HEK293 (cell line): ENCODE measurements around the gene DNAH6.

Experiments
- CTCF ChIA-PET: fragments of 350-600 bp; formaldehyde crosslinking; extraction: SDS; loops from one replicate; lab custom pipeline; 2021; ENCODE audit warnings: antibody characterized with exemption; lab: Yijun Ruan, JAX
- POLR2A ChIA-PET: fragments of 300-600 bp; formaldehyde crosslinking; extraction: SDS; loops from one replicate; lab custom pipeline; 2020; ENCODE audit warnings: antibody characterized with exemption, inconsistent platforms; lab: Yijun Ruan, JAX
- H3K27ac ChIP-seq: fragments of 200-500 bp; sonication (Bioruptor generic); 2 replicates; pipeline ENCODE4 v1.5.1; 2014; ENCODE audit warnings: low read depth, low read length, control low read depth, inconsistent platforms; ENCODE audit errors: extremely low read depth
- H3K36me3 ChIP-seq, 2 experiments: fragments of 200-500 bp in 1 of 2; sonication (Bioruptor generic) in 1 of 2; 1 replicate in 1 of 2; 2 replicates in 1 of 2; pipeline ENCODE4 v1.5.1; 2014 to 2017; ENCODE audit warnings: inconsistent platforms in 2 of 2, low read length in 2 of 2; ENCODE audit not compliant: control insufficient read depth in 2 of 2, insufficient read depth in 1 of 2
- H3K4me1 ChIP-seq: fragments of 200-500 bp; sonication (Bioruptor generic); 2 replicates; pipeline ENCODE4 v1.5.1; 2014; ENCODE audit warnings: mild to moderate bottlenecking, low read length, inconsistent platforms; ENCODE audit not compliant: control insufficient read depth, insufficient read depth
- H3K4me3 ChIP-seq: 2 replicates; pipeline ENCODE4 v1.5.1; 2011; ENCODE audit warnings: low read depth, mild to moderate bottlenecking, control low read depth, low read length, moderate library complexity
- H3K9me3 ChIP-seq: fragments of 200-500 bp; sonication (Bioruptor generic); 2 replicates; pipeline ENCODE4 v1.5.1; 2014; ENCODE audit warnings: low read depth, low read length, inconsistent platforms; ENCODE audit not compliant: control insufficient read depth, insufficient read depth
- BCL11B ChIP-seq: fragments of 450-650 bp; formaldehyde crosslinking; IDR thresholded peaks from 2 replicates; pipeline ENCODE4 v1.5.1; 2016; ENCODE audit warnings: low read depth, missing biosample characterization, missing genetic modification characterization
- FEZF1 ChIP-seq: fragments of 450-650 bp; formaldehyde crosslinking; IDR thresholded peaks from 2 replicates; pipeline ENCODE4 v1.5.1; 2016; ENCODE audit warnings: missing biosample characterization, missing genetic modification characterization
- GFI1B ChIP-seq: fragments of 450-650 bp; formaldehyde crosslinking; IDR thresholded peaks from 2 replicates; pipeline ENCODE4 v1.5.1; 2016; ENCODE audit warnings: missing biosample characterization, missing genetic modification characterization
- GLIS1 ChIP-seq: fragments of 450-650 bp; formaldehyde crosslinking; IDR thresholded peaks from 2 replicates; pipeline ENCODE4 v1.5.1; 2016; ENCODE audit warnings: missing biosample characterization, missing genetic modification characterization
- KLF10 ChIP-seq: fragments of 450-650 bp; IDR thresholded peaks from 2 replicates; pipeline ENCODE4 v1.5.1; 2018; ENCODE audit warnings: missing biosample characterization, mild to moderate bottlenecking, missing genetic modification characterization
- REPIN1 ChIP-seq: fragments of 450-650 bp; formaldehyde crosslinking; IDR thresholded peaks from 2 replicates; pipeline ENCODE4 v1.5.1; 2017; ENCODE audit warnings: missing biosample characterization, missing genetic modification characterization, low read depth
- SCRT1 ChIP-seq: fragments of 450-650 bp; formaldehyde crosslinking; IDR thresholded peaks from 2 replicates; pipeline ENCODE4 v1.5.1; 2016; ENCODE audit warnings: missing biosample characterization, missing genetic modification characterization, borderline replicate concordance
- SCRT2 ChIP-seq: fragments of 450-650 bp; formaldehyde crosslinking; IDR thresholded peaks from 2 replicates; pipeline ENCODE4 v1.5.1; 2016; ENCODE audit warnings: missing biosample characterization, missing genetic modification characterization
- ZNF140 ChIP-seq: fragments of 450-650 bp; formaldehyde crosslinking; IDR thresholded peaks from 2 replicates; pipeline ENCODE4 v1.5.1; 2016; ENCODE audit warnings: missing biosample characterization, missing genetic modification characterization
- ZNF223 ChIP-seq: fragments of 450-650 bp; formaldehyde crosslinking; IDR thresholded peaks from 2 replicates; pipeline ENCODE4 v1.5.1; 2016; ENCODE audit warnings: missing biosample characterization, missing genetic modification characterization
- ZNF350 ChIP-seq: fragments of 450-650 bp; formaldehyde crosslinking; IDR thresholded peaks from 2 replicates; pipeline ENCODE4 v1.5.0; 2017; ENCODE audit warnings: missing biosample characterization, mild to moderate bottlenecking, missing genetic modification characterization
- ZNF366 ChIP-seq: fragments of 450-650 bp; formaldehyde crosslinking; conservative IDR thresholded peaks from 2 replicates; pipeline ENCODE4 v1.5.1; 2016; ENCODE audit warnings: missing biosample characterization, missing genetic modification characterization
- ZNF404 ChIP-seq: fragments of 450-650 bp; formaldehyde crosslinking; IDR thresholded peaks from 2 replicates; pipeline ENCODE4 v1.5.1; 2017; ENCODE audit warnings: missing biosample characterization, missing genetic modification characterization
- ZNF426 ChIP-seq: fragments of 450-650 bp; formaldehyde crosslinking; IDR thresholded peaks from 2 replicates; pipeline ENCODE4 v1.5.1; 2017; ENCODE audit warnings: missing biosample characterization, missing genetic modification characterization, mild to moderate bottlenecking, inconsistent platforms, moderate library complexity
- ZNF501 ChIP-seq: fragments of 450-650 bp; formaldehyde crosslinking; IDR thresholded peaks from 2 replicates; pipeline ENCODE4 v1.5.1; 2016; ENCODE audit warnings: missing biosample characterization, missing genetic modification characterization
- ZNF521 ChIP-seq: fragments of 450-650 bp; formaldehyde crosslinking; IDR thresholded peaks from 2 replicates; pipeline ENCODE4 v1.5.1; 2017; ENCODE audit warnings: missing biosample characterization, mild to moderate bottlenecking, missing genetic modification characterization
- ZNF529 ChIP-seq: fragments of 450-650 bp; formaldehyde crosslinking; IDR thresholded peaks from 2 replicates; pipeline ENCODE4 v1.5.1; 2017; ENCODE audit warnings: missing genetic modification characterization, missing biosample characterization; ENCODE audit not compliant: insufficient replicate concordance
- ZNF560 ChIP-seq: fragments of 450-650 bp; formaldehyde crosslinking; IDR thresholded peaks from 2 replicates; pipeline ENCODE4 v1.5.1; 2017; ENCODE audit warnings: missing biosample characterization, missing genetic modification characterization, borderline replicate concordance
- ZNF596 ChIP-seq: fragments of 450-650 bp; IDR thresholded peaks from 2 replicates; pipeline ENCODE4 v1.5.0; 2018; ENCODE audit warnings: missing biosample characterization, mild to moderate bottlenecking, missing genetic modification characterization, moderate library complexity
- ZNF664 ChIP-seq: fragments of 450-650 bp; formaldehyde crosslinking; IDR thresholded peaks from 2 replicates; pipeline ENCODE4 v1.5.1; 2016; ENCODE audit warnings: missing biosample characterization, missing genetic modification characterization
- ZNF670 ChIP-seq: fragments of 450-650 bp; formaldehyde crosslinking; IDR thresholded peaks from 2 replicates; pipeline ENCODE4 v1.5.1; 2016; ENCODE audit warnings: missing biosample characterization, missing genetic modification characterization, low read depth
- ZNF747 ChIP-seq: fragments of 450-650 bp; formaldehyde crosslinking; IDR thresholded peaks from 2 replicates; pipeline ENCODE4 v1.5.1; 2016; ENCODE audit warnings: missing biosample characterization, missing genetic modification characterization
- ZNF791 ChIP-seq: fragments of 450-650 bp; formaldehyde crosslinking; IDR thresholded peaks from 2 replicates; pipeline ENCODE4 v1.5.1; 2016; ENCODE audit warnings: missing biosample characterization, missing genetic modification characterization
- TF ChIP-seq, protein P1 (sequence below): IDR thresholded peaks from 2 replicates; pipeline ENCODE4 v1.6.1; 2011; ENCODE audit warnings: mild to moderate bottlenecking, low read depth, low read length, borderline replicate concordance
- TF ChIP-seq, protein P2 (sequence below): sonication (generic); formaldehyde crosslinking; IDR thresholded peaks from 2 replicates; pipeline ENCODE4 v1.8.1; 2022; ENCODE audit warnings: mild to moderate bottlenecking, moderate library complexity, missing genetic modification reagents
- TF ChIP-seq, protein P3 (sequence below): fragments of 450-650 bp; formaldehyde crosslinking; IDR thresholded peaks from 2 replicates; pipeline ENCODE4 v1.5.1; 2016; ENCODE audit warnings: missing biosample characterization, missing genetic modification characterization

The DNAH6 gene

DNA sequence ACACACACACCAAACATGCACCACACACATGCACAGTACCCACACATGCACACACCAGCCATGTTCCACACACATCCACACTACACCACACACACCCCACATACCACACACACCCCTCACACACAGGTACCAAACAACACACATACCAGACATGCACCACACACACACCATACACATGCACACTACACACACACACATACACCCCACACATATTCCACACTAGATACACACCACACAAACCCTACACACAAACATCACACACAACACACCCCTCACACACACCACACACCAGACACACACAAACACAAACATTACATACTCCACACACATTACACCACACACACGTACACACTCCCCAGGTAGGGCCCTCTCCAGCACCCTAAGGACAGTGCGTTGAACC lies 313.4 kb downstream of the DNAH6 start:
- Histone ChIP-seq H3K36me3 (no peaks in the 10 kb centered on the region), H3K27ac (no peak overlapping the region), H3K4me3 (no peak overlapping the region), H3K4me1 (no peaks in the 10 kb centered on the region), H3K9me3 (no peaks in the 10 kb centered on the region)
- TF ChIP-seq ZNF140 (tag by site-specific recombination): 0 out of 2 replicates have a peak, but pooled peaks have one; percentile 11
- TF ChIP-seq GLIS1: no peak
- ChIA-PET CTCF (no interaction called here), POLR2A (no interaction called here)

DNA sequence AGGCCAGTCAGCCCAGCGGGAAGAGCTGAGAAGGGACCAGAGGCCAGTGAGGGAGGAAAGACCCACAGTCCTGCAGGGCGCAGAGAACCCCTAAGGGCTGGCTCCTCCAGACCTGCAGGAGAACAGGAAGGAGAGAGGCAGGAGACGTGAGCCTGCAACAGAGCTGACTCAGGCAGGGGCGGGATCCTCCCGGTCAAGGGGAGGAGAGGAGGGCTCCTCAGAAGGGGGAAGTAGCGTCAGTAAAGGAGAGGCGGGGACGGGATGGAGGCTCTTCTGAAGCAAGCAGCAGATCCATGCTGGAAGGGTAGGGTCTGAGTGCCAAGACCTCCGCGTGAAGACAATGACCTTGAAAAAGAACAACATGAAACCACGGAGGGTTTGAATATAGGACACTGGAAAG lies 313.8 kb downstream of the DNAH6 start:
- ChIA-PET CTCF (no interaction called here), POLR2A (no interaction called here)
- TF ChIP-seq FEZF1 (no peak), ZNF223 (tag by site-specific recombination) (no peak), ZNF521 (tag by site-specific recombination) (no peak), BCL11B (tag by site-specific recombination) (no peak), ZNF664 (tag by site-specific recombination) (no peak), SCRT1 (tag by site-specific recombination) (no peak), GFI1B (tag by site-specific recombination) (no peak), ZNF747 (tag by site-specific recombination) (no peak), ZNF670 (no peak)
- H3K4me3 ChIP-seq: no peak overlapping the region
- H3K9me3 ChIP-seq: no peaks in the 10 kb centered on the region
- H3K4me1 ChIP-seq: no peaks in the 10 kb centered on the region
- H3K27ac ChIP-seq: no peak overlapping the region
- no peaks in the 10 kb centered on the region for H3K36me3 ChIP-seq

DNA sequence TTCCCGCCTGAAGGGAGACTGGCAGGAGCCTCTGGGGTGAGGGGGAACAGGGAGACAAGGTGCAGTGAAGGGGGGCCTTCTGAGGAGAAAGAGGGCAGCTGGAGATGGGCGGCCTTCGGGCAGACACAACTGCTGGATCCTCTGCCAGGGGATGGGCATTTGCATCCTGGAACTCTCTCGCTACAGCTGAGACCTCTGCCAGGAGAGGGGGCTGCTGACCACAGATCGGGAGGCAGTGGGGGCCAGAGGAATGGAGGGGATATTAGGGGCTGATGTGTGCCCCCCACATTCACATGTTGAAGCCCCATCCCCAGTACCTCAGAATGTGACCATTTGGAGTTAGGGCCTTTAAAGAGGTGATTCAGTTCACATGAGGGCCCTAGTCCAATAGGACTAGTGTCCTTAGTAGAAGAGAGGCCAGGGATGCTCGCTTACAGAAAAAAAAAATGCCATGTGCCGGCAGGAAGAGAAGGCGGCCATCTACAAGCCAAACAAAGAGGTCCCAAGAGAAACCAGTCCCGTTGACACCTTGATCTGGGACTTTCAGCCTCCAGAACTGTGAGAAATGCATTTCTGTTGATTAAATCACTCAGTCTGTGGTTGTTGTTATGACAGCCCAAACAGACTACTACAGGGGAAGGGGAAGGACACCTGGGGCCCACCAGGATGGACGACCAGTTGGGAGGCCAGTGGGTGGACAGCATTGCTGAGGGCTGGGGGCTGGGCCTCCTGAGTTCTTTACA lies 314.6 kb downstream of the DNAH6 start:
- Histone ChIP-seq H3K9me3 (no peaks in the 10 kb centered on the region), H3K27ac (no peak overlapping the region), H3K4me3 (no peak overlapping the region), H3K4me1 (no peaks in the 10 kb centered on the region), H3K36me3 (no peaks in the 10 kb centered on the region)
- TF ChIP-seq ZNF426 (tag by site-specific recombination) (no peak), ZNF350 (tag by site-specific recombination) (no peak), ZNF404 (no peak), ZNF529 (tag by site-specific recombination) (no peak), SCRT2 (tag by site-specific recombination) (no peak), ZNF366 (tag by site-specific recombination) (no peak), REPIN1 (tag by site-specific recombination) (no peak), ZNF560 (no peak), KLF10 (no peak), ZNF791 (tag by site-specific recombination) (no peak), FEZF1 (no peak), ZNF501 (tag by site-specific recombination) (no peak), ZNF596 (tag by site-specific recombination) (no peak)
- TF ChIP-seq, protein P1, sequence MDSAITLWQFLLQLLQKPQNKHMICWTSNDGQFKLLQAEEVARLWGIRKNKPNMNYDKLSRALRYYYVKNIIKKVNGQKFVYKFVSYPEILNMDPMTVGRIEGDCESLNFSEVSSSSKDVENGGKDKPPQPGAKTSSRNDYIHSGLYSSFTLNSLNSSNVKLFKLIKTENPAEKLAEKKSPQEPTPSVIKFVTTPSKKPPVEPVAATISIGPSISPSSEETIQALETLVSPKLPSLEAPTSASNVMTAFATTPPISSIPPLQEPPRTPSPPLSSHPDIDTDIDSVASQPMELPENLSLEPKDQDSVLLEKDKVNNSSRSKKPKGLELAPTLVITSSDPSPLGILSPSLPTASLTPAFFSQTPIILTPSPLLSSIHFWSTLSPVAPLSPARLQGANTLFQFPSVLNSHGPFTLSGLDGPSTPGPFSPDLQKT: no peak
- TF ChIP-seq, protein P2, sequence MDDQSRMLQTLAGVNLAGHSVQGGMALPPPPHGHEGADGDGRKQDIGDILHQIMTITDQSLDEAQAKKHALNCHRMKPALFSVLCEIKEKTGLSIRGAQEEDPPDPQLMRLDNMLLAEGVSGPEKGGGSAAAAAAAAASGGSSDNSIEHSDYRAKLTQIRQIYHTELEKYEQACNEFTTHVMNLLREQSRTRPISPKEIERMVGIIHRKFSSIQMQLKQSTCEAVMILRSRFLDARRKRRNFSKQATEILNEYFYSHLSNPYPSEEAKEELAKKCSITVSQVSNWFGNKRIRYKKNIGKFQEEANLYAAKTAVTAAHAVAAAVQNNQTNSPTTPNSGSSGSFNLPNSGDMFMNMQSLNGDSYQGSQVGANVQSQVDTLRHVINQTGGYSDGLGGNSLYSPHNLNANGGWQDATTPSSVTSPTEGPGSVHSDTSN: no peak
- TF ChIP-seq, protein P3, sequence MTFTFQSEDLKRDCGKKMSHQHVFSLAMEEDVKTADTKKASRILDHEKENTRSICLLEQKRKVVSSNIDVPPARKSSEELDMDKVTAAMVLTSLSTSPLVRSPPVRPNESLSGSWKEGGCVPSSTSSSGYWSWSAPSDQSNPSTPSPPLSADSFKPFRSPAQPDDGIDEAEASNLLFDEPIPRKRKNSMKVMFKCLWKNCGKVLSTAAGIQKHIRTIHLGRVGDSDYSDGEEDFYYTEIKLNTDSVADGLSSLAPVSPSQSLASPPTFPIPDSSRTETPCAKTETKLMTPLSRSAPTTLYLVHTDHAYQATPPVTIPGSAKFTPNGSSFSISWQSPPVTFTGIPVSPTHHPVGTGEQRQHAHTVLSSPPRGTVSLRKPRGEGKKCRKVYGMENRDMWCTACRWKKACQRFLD (tag by site-specific recombination): no peak
- ChIA-PET POLR2A (no interaction called here), CTCF (no interaction called here)
